IMR-90 (cell line): ENCODE measurements around the gene ARX. TPM values are rescaled to one million over a fixed set of nuclear protein-coding genes. Genes with fewer than 3 reads are reported as not detected.
A peak's percentile ranks its signal among the peaks of the same experiment; 100 is the strongest.

Experiments used
- ATAC-seq: fragments of 200-7000 bp; cut with Tn5 transposase; 2 replicates; pipeline ENCODE4 v1.9.1; 2020; ENCODE audit warnings: low read depth, mild to moderate bottlenecking, moderate library complexity
- BruUV-seq: library from RNA; stranded (reverse); fragments of 400-500 nt; replicated peaks from 2 replicates; lab custom pipeline; 2021; lab: Mats Ljungman, UMichigan
- CTCF ChIA-PET: fragments of 300-600 bp; formaldehyde crosslinking; extraction: SDS; loops from one replicate; lab custom pipeline; 2021; ENCODE audit warnings: antibody characterized with exemption; lab: Yijun Ruan, JAX
- POLR2A ChIA-PET: fragments of 300-600 bp; sonication (Branson Sonifier 250); formaldehyde crosslinking; loops from one replicate; lab custom pipeline; 2022; ENCODE audit warnings: antibody characterized with exemption; ENCODE audit not compliant: unreplicated experiment; lab: Charles Lee
- DNase-seq: peaks from one replicate; pipeline ENCODE4 v3.0.0; 2013
- H2AFZ ChIP-seq: replicated peaks from 2 replicates; pipeline ENCODE3; 2013; ENCODE audit warnings: low read length, mild to moderate bottlenecking; ENCODE audit not compliant: poor library complexity
- H2AK5ac ChIP-seq: 2 replicates; pipeline ENCODE4 v1.6.1; 2013; ENCODE audit warnings: low read depth, low read length, inconsistent platforms
- H2AK9ac ChIP-seq: replicated peaks from 2 replicates; pipeline ENCODE3; 2013; ENCODE audit warnings: mild to moderate bottlenecking, low read depth, low read length, moderate library complexity; ENCODE audit not compliant: poor library complexity
- H2BK120ac ChIP-seq: 2 replicates; pipeline ENCODE4 v1.6.1; 2013; ENCODE audit warnings: low read depth, low read length, inconsistent platforms
- H2BK15ac ChIP-seq: 3 replicates; pipeline ENCODE4 v1.6.1; 2013; ENCODE audit warnings: low read depth, low read length, inconsistent platforms
- H2BK20ac ChIP-seq: 2 replicates; pipeline ENCODE4 v1.6.1; 2013; ENCODE audit warnings: low read depth, mild to moderate bottlenecking, inconsistent platforms, low read length, moderate library complexity
- H2BK5ac ChIP-seq: 2 replicates; pipeline ENCODE4 v1.6.1; 2013; ENCODE audit warnings: mild to moderate bottlenecking, low read depth, low read length, inconsistent platforms; ENCODE audit not compliant: poor library complexity, severe bottlenecking
- H3K14ac ChIP-seq: replicated peaks from 2 replicates; pipeline ENCODE4 v1.6.1; 2013; ENCODE audit warnings: low read depth, low read length, inconsistent platforms
- H3K18ac ChIP-seq: 2 replicates; pipeline ENCODE4 v1.6.1; 2013; ENCODE audit warnings: low read depth, low read length, control low read depth
- H3K23ac ChIP-seq: 2 replicates; pipeline ENCODE4 v1.6.1; 2013; ENCODE audit warnings: low read depth, low read length, inconsistent platforms
- H3K27ac ChIP-seq: 2 replicates; pipeline ENCODE4 v1.5.1; 2013; ENCODE audit warnings: mild to moderate bottlenecking, control low read depth, low read length; ENCODE audit not compliant: insufficient read depth
- H3K27me3 ChIP-seq: 2 replicates; pipeline ENCODE4 v1.6.1; 2013; ENCODE audit warnings: low read length; ENCODE audit not compliant: control insufficient read depth, insufficient read depth
- H3K36me3 ChIP-seq: 2 replicates; pipeline ENCODE4 v1.6.1; 2013; ENCODE audit warnings: low read length, mixed read lengths; ENCODE audit not compliant: control insufficient read depth, insufficient read depth
- H3K4ac ChIP-seq: 2 replicates; pipeline ENCODE4 v1.6.1; 2013; ENCODE audit warnings: low read depth, low read length, inconsistent platforms
- H3K4me1 ChIP-seq: 2 replicates; pipeline ENCODE4 v1.6.1; 2013; ENCODE audit warnings: low read length, mixed read lengths; ENCODE audit not compliant: control insufficient read depth, insufficient read depth
- H3K4me2 ChIP-seq: 2 replicates; pipeline ENCODE4 v1.6.1; 2013; ENCODE audit warnings: low read depth, mild to moderate bottlenecking, control low read depth, low read length, moderate library complexity
- H3K4me3 ChIP-seq: 2 replicates; pipeline ENCODE4 v1.5.1; 2013; ENCODE audit warnings: low read depth, mild to moderate bottlenecking, control low read depth, low read length, moderate library complexity; ENCODE audit not compliant: insufficient read depth
- H3K56ac ChIP-seq: 2 replicates; pipeline ENCODE4 v1.6.1; 2013; ENCODE audit warnings: low read length, inconsistent platforms; ENCODE audit not compliant: insufficient read depth; ENCODE audit errors: extremely low read depth
- H3K79me1 ChIP-seq, 2 experiments: 2 replicates each; pipeline ENCODE4 v1.6.1; 2013; ENCODE audit warnings: low read length in 2 of 2, inconsistent platforms in 1 of 2, low read depth in 1 of 2
- H3K9ac ChIP-seq: 2 replicates; pipeline ENCODE4 v1.6.1; 2013; ENCODE audit warnings: low read depth, low read length, control low read depth
- H3K9me1 ChIP-seq: 2 replicates; pipeline ENCODE4 v1.6.1; 2013; ENCODE audit warnings: low read length, inconsistent platforms; ENCODE audit not compliant: insufficient read depth
- H3K9me3 ChIP-seq: 2 replicates; pipeline ENCODE4 v1.6.1; 2013; ENCODE audit warnings: low read length; ENCODE audit not compliant: control insufficient read depth, insufficient read depth
- H4K20me1 ChIP-seq: 2 replicates; pipeline ENCODE4 v1.6.1; 2013; ENCODE audit warnings: low read length, inconsistent platforms; ENCODE audit not compliant: insufficient read depth
- H4K5ac ChIP-seq: 2 replicates; pipeline ENCODE4 v1.6.1; 2013; ENCODE audit warnings: mild to moderate bottlenecking, low read depth, low read length, control low read depth
- H4K8ac ChIP-seq, 2 experiments: 2 replicates each; pipeline ENCODE4 v1.6.1; 2013; ENCODE audit warnings: low read depth in 2 of 2, low read length in 2 of 2, control low read depth in 1 of 2, inconsistent platforms in 1 of 2
- H4K91ac ChIP-seq: 2 replicates; pipeline ENCODE4 v1.6.1; 2013; ENCODE audit warnings: low read depth, low read length, inconsistent platforms; ENCODE audit not compliant: insufficient read depth
- CEBPB ChIP-seq: IDR thresholded peaks from 2 replicates; pipeline ENCODE4 v1.6.1; 2012; ENCODE audit warnings: low read depth, low read length, improper control_type of control experiment
- RCOR1 ChIP-seq: IDR thresholded peaks from 2 replicates; pipeline ENCODE4 v1.6.1; 2012; ENCODE audit warnings: mild to moderate bottlenecking, low read length, improper control_type of control experiment; ENCODE audit not compliant: insufficient replicate concordance
- WGBS, 2 experiments: methylation state at CpG; one replicate each; pipeline versions ENCODE4 v1.1.5 to v1.1.7; 2013; ENCODE audit warnings: missing lambda C conversion rate in 2 of 2; ENCODE audit not compliant: insufficient read length in 1 of 2; ENCODE audit errors: extremely low coverage in 2 of 2; 5-methylcytosine and 5-hydroxymethylcytosine counted together
- dilution Hi-C: fragments of 300-500 bp; cut with HindIII; formaldehyde crosslinking; loops from one replicate; pipeline ENCODE4 v1.14.3; 2018; ENCODE audit warnings: low sequenced_read_pairs; ENCODE audit not compliant: unreplicated experiment
- in situ Hi-C: fragments of 300-500 bp; cut with MboI; formaldehyde crosslinking; loops from 3 replicates; pipeline ENCODE4 v1.14.3; 2019; ENCODE audit warnings: low sequenced_read_pairs, inconsistent platforms, mixed read lengths
- intact Hi-C: fragments of 100-400 bp; cut with micrococcal nuclease; formaldehyde crosslinking; loops from 2 replicates; pipeline ENCODE4 v1.10.0; 2022
- polyA plus RNA-seq, 3 experiments: library from polyadenylated mRNA; depleted of rRNA; stranded (reverse); fragments of >200 nt; gene quantifications; 2 replicates each; pipeline ENCODE4 v1.2.3, GENCODE V29; 2012; ENCODE audit warnings: low replicate concordance in 1 of 3
- total RNA-seq: library from RNA; depleted of rRNA; stranded (reverse); fragments of >200 nt; gene quantifications from 2 replicates; pipeline ENCODE4 v1.2.3, GENCODE V29; 2012

ARX gene
- total and polyA plus RNA-seq, 2 of the 4 experiments (the other 2 are of a cell fraction): not detected

GRCh38 chrX:25052798-25053534 is 37.2 kb upstream of the ARX start:
- Histone ChIP-seq H3K56ac (no peak overlapping the region), H3K4me1 (no peaks in the 10 kb centered on the region), H3K27ac (no peak overlapping the region), H3K79me1 (no peaks in the 10 kb centered on the region), H3K18ac (no peak overlapping the region), H4K20me1 (no peaks in the 10 kb centered on the region), H3K4me2 (no peak overlapping the region), H2AFZ (no peak overlapping the region), H4K91ac (no peak overlapping the region), H4K5ac (no peak overlapping the region), H3K9me1 (no peaks in the 10 kb centered on the region), H3K4ac (no peak overlapping the region), H2BK15ac (no peak overlapping the region), H3K36me3 (no peaks in the 10 kb centered on the region), H4K8ac (no peak overlapping the region), H3K27me3 (no peaks in the 10 kb centered on the region), H2BK20ac (no peak overlapping the region), H2BK5ac (no peak overlapping the region), H3K23ac (no peak overlapping the region), H2BK120ac (no peak overlapping the region), H3K9me3 (no peaks in the 10 kb centered on the region), H3K14ac (no peak overlapping the region), H3K4me3 (no peak overlapping the region), H2AK5ac (no peak overlapping the region), H2AK9ac (no peak overlapping the region), H3K9ac (no peak overlapping the region)
- in situ Hi-C loops (no loop called here), intact Hi-C loops (no loop called here), dilution Hi-C loops (no loop called here)
- ChIA-PET CTCF (no interaction called here), POLR2A (no interaction called here)
- DNase-seq: no peak
- no TSS peak for BruUV-seq
- no peak for ATAC-seq
- no CpG with 5 or more reads among the region's 4 CpGs for WGBS, 2 experiments
- peak; percentile 62; the same call in 1 of the 2 replicates for TF ChIP-seq CEBPB
- TF ChIP-seq RCOR1: no peak
